Astrocyte of the cerebellum (primary cell): Measurements from ENCODE around the gene TTYH3.
A peak's percentile ranks its signal among the peaks of the same experiment; 100 is the strongest.

Source experiments
- DNase-seq: peaks from one replicate; pipeline ENCODE4 v3.0.0-alpha.2; 2011; ENCODE audit warnings: low read depth
- H3K4me3 ChIP-seq: 2 replicates; pipeline ENCODE4 v1.5.1; 2011; ENCODE audit warnings: mild to moderate bottlenecking, low read depth, low read length, moderate library complexity
- in situ Hi-C: cut with HindIII; loops from 2 replicates; pipeline ENCODE4 v1.10.0; 2017; ENCODE audit warnings: low sequenced_read_pairs
- TF ChIP-seq, protein P1 (sequence below): IDR thresholded peaks from 2 replicates; pipeline ENCODE4 v1.5.1; 2012; ENCODE audit warnings: low read length, low read depth, moderate library complexity, mild to moderate bottlenecking; ENCODE audit errors: missing control alignments

Gene TTYH3

DNA sequence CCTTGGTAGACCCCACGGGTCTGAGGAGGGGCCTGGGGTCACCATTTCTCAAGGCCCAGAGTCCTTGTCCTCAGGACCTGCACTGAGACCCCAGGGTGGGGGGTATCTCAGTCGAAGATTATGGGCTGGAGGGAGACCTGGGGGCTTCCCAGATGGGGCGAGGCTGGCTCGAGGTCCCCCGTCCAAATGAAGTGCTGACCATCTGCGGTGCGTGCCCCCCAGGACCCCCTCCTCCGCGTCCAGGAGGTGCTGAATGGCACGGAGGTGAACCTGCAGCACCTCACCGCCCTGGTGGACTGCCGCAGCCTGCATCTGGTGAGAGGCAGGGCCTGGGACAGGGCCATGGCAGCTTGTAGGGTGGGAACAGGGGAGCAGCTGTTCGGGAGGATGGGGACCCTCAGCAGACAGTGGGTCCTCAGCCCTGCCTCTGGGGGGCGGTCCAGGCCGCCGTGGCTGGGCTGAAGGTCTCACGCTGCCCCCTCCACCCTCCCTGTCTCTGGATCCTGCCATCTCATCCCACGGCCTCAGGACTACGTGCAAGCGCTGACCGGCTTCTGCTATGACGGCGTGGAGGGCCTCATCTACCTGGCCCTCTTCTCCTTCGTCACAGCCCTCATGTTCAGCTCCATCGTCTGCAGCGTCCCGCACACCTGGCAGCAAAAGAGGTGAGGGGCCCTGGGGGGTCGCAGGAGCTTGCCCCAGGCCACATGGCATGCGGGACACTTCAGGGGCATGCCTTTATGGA lies 24.3 kb downstream of the TTYH3 start:
- in situ Hi-C loops, result no loop called here
- TF ChIP-seq, protein P1, sequence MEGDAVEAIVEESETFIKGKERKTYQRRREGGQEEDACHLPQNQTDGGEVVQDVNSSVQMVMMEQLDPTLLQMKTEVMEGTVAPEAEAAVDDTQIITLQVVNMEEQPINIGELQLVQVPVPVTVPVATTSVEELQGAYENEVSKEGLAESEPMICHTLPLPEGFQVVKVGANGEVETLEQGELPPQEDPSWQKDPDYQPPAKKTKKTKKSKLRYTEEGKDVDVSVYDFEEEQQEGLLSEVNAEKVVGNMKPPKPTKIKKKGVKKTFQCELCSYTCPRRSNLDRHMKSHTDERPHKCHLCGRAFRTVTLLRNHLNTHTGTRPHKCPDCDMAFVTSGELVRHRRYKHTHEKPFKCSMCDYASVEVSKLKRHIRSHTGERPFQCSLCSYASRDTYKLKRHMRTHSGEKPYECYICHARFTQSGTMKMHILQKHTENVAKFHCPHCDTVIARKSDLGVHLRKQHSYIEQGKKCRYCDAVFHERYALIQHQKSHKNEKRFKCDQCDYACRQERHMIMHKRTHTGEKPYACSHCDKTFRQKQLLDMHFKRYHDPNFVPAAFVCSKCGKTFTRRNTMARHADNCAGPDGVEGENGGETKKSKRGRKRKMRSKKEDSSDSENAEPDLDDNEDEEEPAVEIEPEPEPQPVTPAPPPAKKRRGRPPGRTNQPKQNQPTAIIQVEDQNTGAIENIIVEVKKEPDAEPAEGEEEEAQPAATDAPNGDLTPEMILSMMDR, result no peak
- DNase-seq, result no peak
- H3K4me3 ChIP-seq, result no peak overlapping the region

DNA sequence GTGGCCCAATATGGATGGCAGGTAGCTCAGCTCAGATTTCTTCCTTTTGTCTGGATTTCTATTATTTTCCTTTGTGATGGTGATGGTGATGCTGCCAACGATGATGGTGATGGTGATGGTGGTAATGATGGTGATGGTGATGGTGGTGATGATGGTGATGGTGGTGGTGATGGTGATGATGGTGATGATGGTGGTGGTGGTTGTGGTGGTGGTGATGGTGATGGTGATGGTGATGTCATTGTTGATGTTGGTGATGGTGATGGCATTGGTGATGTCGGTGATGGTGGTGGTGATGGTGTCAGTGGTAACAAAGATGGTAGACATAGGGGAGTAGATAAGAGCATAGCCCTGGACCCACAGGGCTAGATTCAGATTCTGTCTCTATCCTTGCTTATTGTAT lies 25.4 kb downstream of the TTYH3 start:
- in situ Hi-C loops, result no loop called here
- TF ChIP-seq, protein P1, result no peak
- DNase-seq, result no peak
- H3K4me3 ChIP-seq, result no peak overlapping the region

DNA sequence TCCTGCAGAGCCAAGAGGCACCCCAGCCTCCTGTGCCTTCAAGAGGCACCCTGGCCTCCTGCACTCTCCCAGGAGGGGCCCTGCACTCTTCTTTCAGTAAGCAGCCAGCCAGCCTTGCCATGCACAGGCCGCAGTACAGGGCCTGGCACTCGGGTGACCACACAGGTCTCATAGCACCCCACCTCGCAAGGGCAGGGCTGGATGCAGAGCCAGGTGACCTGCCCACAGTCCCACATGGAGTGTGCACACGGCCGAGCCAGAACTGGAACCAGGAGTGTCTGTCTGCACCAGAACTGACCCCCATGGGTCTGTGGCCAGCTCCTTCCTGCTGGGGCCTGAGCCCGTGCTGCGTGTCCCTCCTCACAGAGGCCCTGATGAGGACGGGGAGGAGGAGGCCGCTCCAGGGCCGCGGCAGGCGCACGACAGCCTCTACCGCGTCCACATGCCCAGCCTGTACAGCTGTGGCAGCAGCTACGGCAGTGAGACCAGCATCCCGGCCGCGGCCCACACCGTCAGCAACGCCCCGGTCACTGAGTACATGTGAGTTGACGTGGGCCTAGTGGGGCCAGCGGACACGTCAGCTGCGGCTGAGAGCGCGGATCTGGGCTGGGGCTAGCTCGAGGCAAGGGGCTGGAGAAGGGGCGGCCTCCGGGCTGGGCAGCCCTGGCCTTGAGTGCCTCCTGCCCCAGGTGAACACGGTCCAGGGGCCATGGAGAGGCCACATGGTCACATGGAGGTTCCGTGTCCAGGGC lies 26.3 kb downstream of the TTYH3 start:
- no peak overlapping the region for H3K4me3 ChIP-seq
- DNase-seq, result no peak
- TF ChIP-seq, protein P1, result no peak
- in situ Hi-C loops, result no loop called here

DNA sequence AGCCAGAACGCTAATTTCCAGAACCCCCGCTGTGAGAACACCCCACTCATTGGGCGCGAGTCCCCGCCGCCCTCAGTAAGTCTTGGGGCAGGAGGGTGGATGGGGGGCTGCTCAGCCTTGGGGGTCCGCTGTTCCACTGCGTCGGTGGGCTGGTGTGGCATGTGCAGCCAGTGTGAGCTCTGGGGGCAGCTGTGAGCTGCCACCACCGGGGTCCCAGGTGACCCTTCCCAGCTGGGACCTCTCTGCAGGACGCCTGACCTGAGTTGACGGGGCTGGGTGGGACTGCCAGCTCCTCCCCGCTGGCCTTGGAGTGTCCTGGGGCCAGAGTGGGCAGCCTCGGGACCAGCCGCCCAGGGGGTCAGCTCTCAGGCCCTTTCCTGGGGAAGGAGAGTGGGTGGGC lies 27.2 kb downstream of the TTYH3 start:
- no peak for DNase-seq
- in situ Hi-C loops, result no loop called here
- no peak overlapping the region for H3K4me3 ChIP-seq
- TF ChIP-seq, protein P1, result no peak

DNA sequence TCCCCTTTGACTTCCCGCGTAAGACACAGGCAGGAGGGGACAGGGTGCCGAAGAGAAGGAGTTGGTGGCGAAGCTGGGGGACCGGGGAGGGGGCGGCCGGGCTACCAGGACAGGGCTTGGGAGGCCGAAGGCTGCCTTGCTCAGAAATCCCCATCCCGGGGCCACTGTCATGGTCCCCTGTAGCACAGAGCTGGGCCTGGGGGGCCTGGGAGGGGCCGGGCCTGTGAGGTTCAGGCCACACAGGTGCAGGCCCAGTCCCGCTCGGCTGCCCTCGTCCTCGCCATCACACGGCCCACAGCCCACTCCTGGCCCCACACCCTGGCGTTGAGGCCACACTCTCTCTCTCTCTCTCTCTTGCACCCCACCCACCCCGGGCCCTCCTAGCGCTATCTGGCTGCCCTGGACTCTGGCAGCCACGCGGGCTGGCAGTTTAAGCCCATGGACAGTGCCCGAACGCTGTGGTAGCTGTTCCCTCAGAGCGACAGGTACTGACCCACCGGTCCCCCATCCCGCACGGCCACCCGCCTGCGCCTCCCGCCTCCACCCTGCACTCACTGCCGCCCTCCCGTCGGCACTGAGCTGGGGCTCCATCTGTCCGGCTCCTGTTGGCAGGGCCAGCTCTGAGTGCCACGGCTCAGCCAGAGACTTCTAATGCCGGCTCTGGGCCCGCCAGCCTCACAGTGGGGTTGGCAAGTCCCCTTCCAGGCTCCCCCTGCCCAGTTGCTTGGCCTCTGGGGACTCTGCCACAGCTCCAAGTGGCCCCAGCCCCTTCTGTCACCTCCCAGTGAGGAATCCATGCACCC lies 28.0 kb downstream of the TTYH3 start:
- in situ Hi-C loops, result no loop called here
- no peak for DNase-seq
- TF ChIP-seq, protein P1, result no peak
- no peak overlapping the region for H3K4me3 ChIP-seq

DNA sequence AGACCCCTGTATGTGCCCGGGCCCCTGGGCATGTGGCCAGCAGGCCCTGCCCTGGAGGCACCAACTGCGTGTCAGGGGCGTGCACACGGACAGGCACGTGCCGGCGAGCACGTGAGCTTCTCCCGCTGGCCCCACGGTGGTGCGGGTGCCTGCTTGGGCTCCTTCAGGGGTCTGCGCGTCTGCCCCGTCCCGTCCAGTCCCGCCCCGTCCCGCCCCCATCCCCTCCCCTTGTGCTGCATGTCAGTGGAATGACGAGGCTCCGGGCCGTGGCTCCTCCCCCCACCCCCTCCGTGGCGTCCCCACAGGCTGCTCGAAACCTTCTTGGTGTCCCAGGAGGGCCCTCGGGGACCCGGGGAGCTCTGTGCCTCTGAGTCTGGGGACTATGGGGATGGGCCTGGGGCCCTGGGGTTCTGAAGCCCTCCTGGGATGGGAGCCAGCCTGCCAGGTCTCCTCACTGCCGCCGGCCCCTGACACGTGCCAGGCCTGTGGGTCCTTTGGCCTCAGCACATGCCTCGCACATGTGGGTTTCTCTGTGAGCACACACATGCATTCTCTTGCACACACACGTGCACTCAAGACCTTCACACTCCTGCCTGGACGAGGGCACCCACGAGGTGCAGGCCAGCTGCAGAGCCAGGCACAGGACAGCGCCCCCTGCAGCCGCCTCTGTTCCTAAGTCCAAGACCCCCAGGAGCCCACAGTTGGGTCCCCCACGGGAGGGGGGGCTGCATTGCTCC lies 28.7 kb downstream of the TTYH3 start:
- TF ChIP-seq, protein P1, result peak; percentile 50
- DNase-seq, result no peak
- in situ Hi-C loops, result no loop called here
- H3K4me3 ChIP-seq, result no peak overlapping the region
